Stimulated activated effector memory CD8-positive, alpha-beta T cell treated with anti-CD3 and anti-CD28 coated beads, Interleukin-12 subunit alpha, Interleukin-12 subunit beta, amount 100 ng/mL, for 72 hours (primary cell): ENCODE data around the gene GSE1.
"Not testable (repeated sequence)": the region's sequence is repeated elsewhere in the genome, so short reads cannot be mapped to it uniquely, and the experiment has no call there.

Source experiments
- ATAC-seq: fragments of 150-1000 bp; cut with Tn5 transposase; 2 replicates; pipeline ENCODE4 v1.10.0; 2021
- DNase-seq, 2 donors: peaks; one replicate each; pipeline ENCODE4 v3.0.0; 2021 to 2022; ENCODE audit warnings: low spot score in 2 of 2
- H3K27ac Mint-ChIP-seq: one replicate; pipeline ENCODE4 v1.8.0; 2022; ENCODE audit warnings: mild to moderate bottlenecking, mixed read lengths
- H3K36me3 Mint-ChIP-seq: one replicate; pipeline ENCODE4 v1.8.0; 2022; ENCODE audit warnings: mild to moderate bottlenecking, mixed read lengths
- H3K4me1 Mint-ChIP-seq: one replicate; pipeline ENCODE4 v1.8.0; 2022; ENCODE audit warnings: mixed read lengths
- H3K4me3 Mint-ChIP-seq: one replicate; pipeline ENCODE4 v1.8.0; 2022; ENCODE audit warnings: mild to moderate bottlenecking, mixed read lengths
- H3K9me3 Mint-ChIP-seq: one replicate; pipeline ENCODE4 v1.8.0; 2022; ENCODE audit warnings: mixed read lengths

Gene GSE1

GRCh38 chr16:85582229-85582991, 30.7 kb upstream of the GSE1 start:
- ATAC-seq, result no peak
- Mint-ChIP-seq H3K36me3 (no peaks in the 10 kb centered on the region), H3K4me1 (peaks cover 64% of the 10 kb centered on the region), H3K4me3 (no peak overlapping the region), H3K27ac (peak overlapping the region; percentile 79), H3K9me3 (no peaks in the 10 kb centered on the region)
- DNase-seq, result no peak

GRCh38 chr16:85583491-85584181, 29.5 kb upstream of the GSE1 start:
- DNase-seq, result no peak
- H3K4me3 Mint-ChIP-seq, result peak overlapping the region; percentile 29
- no peaks in the 10 kb centered on the region for H3K9me3 Mint-ChIP-seq
- peak; percentile 55 for ATAC-seq
- H3K36me3 Mint-ChIP-seq, result no peaks in the 10 kb centered on the region
- H3K4me1 Mint-ChIP-seq, result peaks cover 60% of the 10 kb centered on the region
- H3K27ac Mint-ChIP-seq, result peak overlapping the region; percentile 79

GRCh38 chr16:85584267-85584666, 28.9 kb upstream of the GSE1 start:
- no peaks in the 10 kb centered on the region for H3K36me3 Mint-ChIP-seq
- no peaks in the 10 kb centered on the region for H3K9me3 Mint-ChIP-seq
- no peak overlapping the region for H3K4me3 Mint-ChIP-seq
- H3K4me1 Mint-ChIP-seq, result peaks cover 54% of the 10 kb centered on the region
- ATAC-seq (no peak), DNase-seq (no peak)
- H3K27ac Mint-ChIP-seq, result no peak overlapping the region

- H3K36me3 Mint-ChIP-seq, result no peaks in the 10 kb centered on the region
- H3K4me3 Mint-ChIP-seq, result no peak overlapping the region
These were observed 28.3 kb upstream of the GSE1 start for GRCh38 chr16:85584819-85585282.

GRCh38 chr16:85585711-85586110, 27.4 kb upstream of the GSE1 start:
- Mint-ChIP-seq H3K9me3 (no peaks in the 10 kb centered on the region), H3K27ac (peak overlapping the region; percentile 54), H3K4me3 (no peak overlapping the region), H3K4me1 (peaks cover 40% of the 10 kb centered on the region), H3K36me3 (no peaks in the 10 kb centered on the region)
- ATAC-seq (no peak), DNase-seq (no peak)

More at GRCh38 chr16:85584819-85585282, 28.3 kb upstream of the GSE1 start:
- Mint-ChIP-seq H3K4me1 (peaks cover 48% of the 10 kb centered on the region), H3K27ac (peak overlapping the region; percentile 54), H3K9me3 (no peaks in the 10 kb centered on the region)
- DNase-seq (no peak), ATAC-seq (no peak)

- no peak overlapping the region for H3K4me3 Mint-ChIP-seq
- H3K36me3 Mint-ChIP-seq, result no peaks in the 10 kb centered on the region
- H3K9me3 Mint-ChIP-seq, result no peaks in the 10 kb centered on the region
- peaks cover 35% of the 10 kb centered on the region for H3K4me1 Mint-ChIP-seq
- DNase-seq, result no peak
- H3K27ac Mint-ChIP-seq, result no peak overlapping the region
- no peak for ATAC-seq
These were observed 26.6 kb upstream of the GSE1 start for GRCh38 chr16:85586380-85587104.

GRCh38 chr16:85587762-85588556, 25.2 kb upstream of the GSE1 start:
- Mint-ChIP-seq H3K4me3 (no peak overlapping the region), H3K4me1 (peaks cover 28% of the 10 kb centered on the region), H3K9me3 (no peaks in the 10 kb centered on the region), H3K27ac (no peak overlapping the region), H3K36me3 (peaks cover 6% of the 10 kb centered on the region)
- ATAC-seq (no peak), DNase-seq (no peak)

GRCh38 chr16:85588562-85589503, 24.3 kb upstream of the GSE1 start:
- Mint-ChIP-seq H3K36me3 (peaks cover 6% of the 10 kb centered on the region), H3K9me3 (no peaks in the 10 kb centered on the region), H3K27ac (no peak overlapping the region), H3K4me1 (peaks cover 19% of the 10 kb centered on the region), H3K4me3 (no peak overlapping the region)
- ATAC-seq, result no peak
- DNase-seq, result no peak

GRCh38 chr16:85589688-85590505, 23.2 kb upstream of the GSE1 start:
- Mint-ChIP-seq H3K4me1 (peaks cover 19% of the 10 kb centered on the region), H3K36me3 (peaks cover 6% of the 10 kb centered on the region), H3K4me3 (no peak overlapping the region), H3K27ac (no peak overlapping the region), H3K9me3 (no peaks in the 10 kb centered on the region)
- no peak for ATAC-seq
- DNase-seq, result no peak

- H3K27ac Mint-ChIP-seq, result no peak overlapping the region
- peaks cover 6% of the 10 kb centered on the region for H3K36me3 Mint-ChIP-seq
- peaks cover 25% of the 10 kb centered on the region for H3K4me1 Mint-ChIP-seq
- no peak for ATAC-seq
- H3K4me3 Mint-ChIP-seq, result no peak overlapping the region
- no peak for DNase-seq
- H3K9me3 Mint-ChIP-seq, result no peaks in the 10 kb centered on the region
These were observed 22.7 kb upstream of the GSE1 start for GRCh38 chr16:85590506-85590832.

- ATAC-seq (no peak), DNase-seq (no peak)
- Mint-ChIP-seq H3K4me3 (no peak overlapping the region), H3K9me3 (no peaks in the 10 kb centered on the region), H3K27ac (peak overlapping the region; percentile 65), H3K4me1 (peaks cover 34% of the 10 kb centered on the region), H3K36me3 (peaks cover 6% of the 10 kb centered on the region)
These were observed 21.7 kb upstream of the GSE1 start for GRCh38 chr16:85591381-85591780.

- H3K36me3 Mint-ChIP-seq, ATAC-seq, H3K4me3 Mint-ChIP-seq, H3K9me3 Mint-ChIP-seq, DNase-seq: not testable (repeated sequence)
- Mint-ChIP-seq H3K27ac (peak overlapping the region; percentile 65), H3K4me1 (peaks cover 29% of the 10 kb centered on the region)
These were observed 20.8 kb upstream of the GSE1 start for GRCh38 chr16:85592277-85592676.

- ATAC-seq, result peak; percentile 59
- Mint-ChIP-seq H3K9me3 (no peaks in the 10 kb centered on the region), H3K4me3 (no peak overlapping the region), H3K27ac (peak overlapping the region; percentile 35), H3K4me1 (peaks cover 34% of the 10 kb centered on the region), H3K36me3 (peaks cover 6% of the 10 kb centered on the region)
- DNase-seq, result no peak
These were observed 20.2 kb upstream of the GSE1 start for GRCh38 chr16:85592700-85593493.
